GM12891 (cell line): ENCODE data around the gene DUSP7.

ENCODE experiments used
- POLR2A ChIP-seq: IDR thresholded peaks from 2 replicates; pipeline ENCODE4 v1.6.1; 2011; ENCODE audit warnings: low read depth, low read length, control low read depth
- POLR2AphosphoS5 ChIP-seq: IDR thresholded peaks from 2 replicates; pipeline ENCODE4 v1.6.1; 2011; ENCODE audit warnings: low read depth, low read length, control low read depth
- TAF1 ChIP-seq: IDR thresholded peaks from 2 replicates; pipeline ENCODE4 v1.6.1; 2011; ENCODE audit warnings: low read depth, low read length, control low read depth

DNA sequence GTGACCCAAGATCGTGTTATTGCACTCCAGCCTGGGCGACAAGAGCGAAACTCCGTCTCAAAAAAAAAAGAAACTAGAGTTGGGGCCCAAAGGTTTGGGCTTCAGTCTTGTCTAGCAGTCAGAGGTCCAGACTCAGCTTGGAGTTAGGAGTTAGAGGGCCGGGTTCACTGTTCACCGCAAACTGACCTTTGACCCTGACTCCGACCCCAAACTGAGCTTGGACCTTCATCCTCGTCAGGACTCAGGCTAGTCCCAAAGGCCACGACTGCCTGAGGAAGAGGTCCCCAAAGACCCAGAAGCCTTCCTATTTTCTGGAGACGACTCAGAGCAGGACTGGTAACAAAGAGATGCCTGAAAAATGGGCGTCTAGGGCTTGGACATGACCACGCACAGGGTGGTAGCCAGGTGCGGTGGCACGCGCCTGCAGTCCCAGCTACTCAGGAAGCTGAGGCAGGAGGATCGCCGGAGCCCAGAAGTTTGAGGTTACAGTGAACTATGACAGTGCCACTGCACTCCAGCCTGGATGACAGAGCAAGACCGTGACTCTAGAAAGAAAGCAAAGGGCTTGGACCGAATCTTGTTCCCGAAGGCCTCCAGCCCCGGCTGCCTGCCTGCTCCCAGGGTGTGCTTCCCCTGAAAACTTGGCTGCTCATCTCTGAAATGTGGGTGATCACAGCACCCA is 37.9 kb downstream of the DUSP7 start:
- no peak for TF ChIP-seq POLR2AphosphoS5
- TF ChIP-seq POLR2A = no peak
- no peak for TF ChIP-seq TAF1
